ENCODE data around the gene DEPP1. TPM values are rescaled to one million over a fixed set of nuclear protein-coding genes. Genes with fewer than 3 reads are reported as not detected.

The DEPP1 gene, protein sequence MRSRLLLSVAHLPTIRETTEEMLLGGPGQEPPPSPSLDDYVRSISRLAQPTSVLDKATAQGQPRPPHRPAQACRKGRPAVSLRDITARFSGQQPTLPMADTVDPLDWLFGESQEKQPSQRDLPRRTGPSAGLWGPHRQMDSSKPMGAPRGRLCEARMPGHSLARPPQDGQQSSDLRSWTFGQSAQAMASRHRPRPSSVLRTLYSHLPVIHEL
- total RNA-seq, result 6.2 TPM

GRCh38 chr10:44978570-44979280 is at the start of gene DEPP1:
TSS of gene DEPP1 (minus strand) at chr10:44978809. CDS start at chr10:44978030, 779 bp downstream.

GRCh38 chr10:45000752-45001380 is 22.3 kb upstream of the DEPP1 start, which contains the start of gene ZNF22:
TSS of gene ZNF22 (plus strand) at chr10:45000923. CDS start at chr10:45003369, 2,446 bp downstream.

DNA sequence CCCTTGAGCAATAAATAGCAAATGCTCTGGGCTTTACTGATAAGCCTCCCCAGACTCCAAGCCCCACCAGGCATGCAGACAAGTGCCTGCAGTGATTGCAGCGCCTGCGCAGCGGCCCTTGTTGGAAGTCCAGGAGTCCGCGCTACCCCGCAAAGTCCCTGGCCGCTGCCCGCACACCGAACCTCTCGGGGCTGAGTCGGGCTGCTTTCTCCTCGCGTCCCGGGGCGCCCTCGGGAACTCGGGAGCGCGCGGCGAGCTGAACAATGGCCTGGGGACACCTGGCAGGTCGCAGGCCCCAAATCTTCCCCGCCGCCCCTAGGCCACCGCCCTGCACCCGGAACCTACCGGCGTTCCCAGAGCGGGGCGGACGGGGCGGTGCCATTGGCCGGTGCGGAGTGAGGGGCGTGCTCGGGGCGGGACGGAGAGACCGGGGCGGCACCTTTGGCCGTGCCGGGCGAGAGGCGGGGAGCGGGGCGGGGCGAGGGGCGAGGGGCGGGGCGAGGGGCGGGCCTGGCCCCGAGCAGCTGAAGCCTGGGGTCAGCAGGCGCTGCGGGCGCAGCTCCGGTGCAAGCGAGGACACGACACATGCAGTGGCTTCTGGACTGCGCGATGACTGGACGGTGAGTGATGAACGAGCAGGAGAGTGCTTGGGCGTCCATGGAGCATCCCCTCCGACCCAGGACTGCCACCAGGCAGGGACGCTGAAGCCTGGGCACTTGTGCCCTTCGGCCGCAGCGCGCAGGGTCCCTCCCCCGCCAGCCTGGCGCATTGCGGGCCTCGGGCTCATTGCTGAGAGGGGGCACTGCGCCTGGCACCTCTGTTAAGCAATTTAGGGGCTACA is 19.1 kb downstream of the DEPP1 start, which contains the start of gene RASSF4:
RASSF4 (plus strand) TSS at position 556 of the 841 bp plus-strand sequence. CDS start 10,401 bp downstream, outside the sequence.

Other genes starting within 250 kb of the DEPP1 start
- 0.69 TPM for gene TMEM72, start 67.5 kb downstream of the DEPP1 start, total RNA-seq
- 15.7 TPM for gene RASSF4, start 19.0 kb downstream of the DEPP1 start, total RNA-seq
- gene ZNF22, start 22.1 kb upstream of the DEPP1 start, total RNA-seq, result 38.1 TPM